Lower lobe of right lung (tissue), 2 donors: ENCODE results near the gene CHGA. TPM values are rescaled to one million over a fixed set of nuclear protein-coding genes. Genes with fewer than 3 reads are reported as not detected.
A peak's percentile ranks its signal among the peaks of the same experiment; 100 is the strongest.

Experiments used
- ATAC-seq, 2 donors: fragments of 200-7000 bp; cut with Tn5 transposase; one replicate each; pipeline ENCODE4 v1.9.1; 2020 to 2022; ENCODE audit warnings: mild to moderate bottlenecking in 2 of 2, moderate library complexity in 2 of 2
- DNase-seq: peaks from one replicate; pipeline ENCODE4 v3.0.0-alpha.2; 2020
- H3K27ac ChIP-seq: fragments of 200-600 bp; one replicate; pipeline ENCODE4 v1.8.0; 2022
- H3K27me3 ChIP-seq: fragments of 200-600 bp; one replicate; pipeline ENCODE4 v1.8.0; 2022; ENCODE audit warnings: low read depth
- H3K36me3 ChIP-seq: fragments of 200-600 bp; one replicate; pipeline ENCODE4 v1.8.0; 2022; ENCODE audit warnings: mild to moderate bottlenecking
- H3K4me1 ChIP-seq: fragments of 200-600 bp; one replicate; pipeline ENCODE4 v1.8.0; 2022
- H3K4me3 ChIP-seq: fragments of 200-600 bp; one replicate; pipeline ENCODE4 v1.8.0; 2022; ENCODE audit warnings: mild to moderate bottlenecking
- H3K9me3 ChIP-seq: fragments of 200-600 bp; one replicate; pipeline ENCODE4 v1.8.0; 2022
- intact Hi-C: fragments of 100-400 bp; cut with DNase I; formaldehyde crosslinking; loops from one replicate; pipeline ENCODE4 v1.11.0; 2022
- total RNA-seq: library from RNA; stranded (reverse); fragmentation: NEBNext Ultra II Directional; extraction: Animal tissue kit (Norgen Biotek cat#: 25700); gene quantifications from one replicate; pipeline ENCODE4 v1.2.1, GENCODE V29; 2021
- TF ChIP-seq, protein P1 (sequence below): fragments of 200-600 bp; IDR thresholded peaks from one replicate; pipeline ENCODE4 v1.8.0; 2022; ENCODE audit warnings: antibody characterized with exemption, mild to moderate bottlenecking
- donor health status: DM: no; HTN: yes; CAD: no; lungs with severe emphysema.

CHGA gene
- total RNA-seq, 1 donor from 2014 or later = 0.71 TPM

- no peaks in the 10 kb centered on the region for H3K27me3 ChIP-seq
- DNase-seq (peak; percentile 78), ATAC-seq (peak; percentile 39 to 51)
- H3K4me1 ChIP-seq = peaks cover 5% of the 10 kb centered on the region
- peaks cover 91% of the 10 kb centered on the region for H3K36me3 ChIP-seq
- H3K27ac ChIP-seq = no peak overlapping the region
- intact Hi-C loops = no loop called here
- no peaks in the 10 kb centered on the region for H3K9me3 ChIP-seq
- TF ChIP-seq, protein P1, sequence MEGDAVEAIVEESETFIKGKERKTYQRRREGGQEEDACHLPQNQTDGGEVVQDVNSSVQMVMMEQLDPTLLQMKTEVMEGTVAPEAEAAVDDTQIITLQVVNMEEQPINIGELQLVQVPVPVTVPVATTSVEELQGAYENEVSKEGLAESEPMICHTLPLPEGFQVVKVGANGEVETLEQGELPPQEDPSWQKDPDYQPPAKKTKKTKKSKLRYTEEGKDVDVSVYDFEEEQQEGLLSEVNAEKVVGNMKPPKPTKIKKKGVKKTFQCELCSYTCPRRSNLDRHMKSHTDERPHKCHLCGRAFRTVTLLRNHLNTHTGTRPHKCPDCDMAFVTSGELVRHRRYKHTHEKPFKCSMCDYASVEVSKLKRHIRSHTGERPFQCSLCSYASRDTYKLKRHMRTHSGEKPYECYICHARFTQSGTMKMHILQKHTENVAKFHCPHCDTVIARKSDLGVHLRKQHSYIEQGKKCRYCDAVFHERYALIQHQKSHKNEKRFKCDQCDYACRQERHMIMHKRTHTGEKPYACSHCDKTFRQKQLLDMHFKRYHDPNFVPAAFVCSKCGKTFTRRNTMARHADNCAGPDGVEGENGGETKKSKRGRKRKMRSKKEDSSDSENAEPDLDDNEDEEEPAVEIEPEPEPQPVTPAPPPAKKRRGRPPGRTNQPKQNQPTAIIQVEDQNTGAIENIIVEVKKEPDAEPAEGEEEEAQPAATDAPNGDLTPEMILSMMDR = no peak
- H3K4me3 ChIP-seq = no peak overlapping the region
Observed at GRCh38 chr14:92945959-92946846, 23.3 kb downstream of the CHGA start.

DNA sequence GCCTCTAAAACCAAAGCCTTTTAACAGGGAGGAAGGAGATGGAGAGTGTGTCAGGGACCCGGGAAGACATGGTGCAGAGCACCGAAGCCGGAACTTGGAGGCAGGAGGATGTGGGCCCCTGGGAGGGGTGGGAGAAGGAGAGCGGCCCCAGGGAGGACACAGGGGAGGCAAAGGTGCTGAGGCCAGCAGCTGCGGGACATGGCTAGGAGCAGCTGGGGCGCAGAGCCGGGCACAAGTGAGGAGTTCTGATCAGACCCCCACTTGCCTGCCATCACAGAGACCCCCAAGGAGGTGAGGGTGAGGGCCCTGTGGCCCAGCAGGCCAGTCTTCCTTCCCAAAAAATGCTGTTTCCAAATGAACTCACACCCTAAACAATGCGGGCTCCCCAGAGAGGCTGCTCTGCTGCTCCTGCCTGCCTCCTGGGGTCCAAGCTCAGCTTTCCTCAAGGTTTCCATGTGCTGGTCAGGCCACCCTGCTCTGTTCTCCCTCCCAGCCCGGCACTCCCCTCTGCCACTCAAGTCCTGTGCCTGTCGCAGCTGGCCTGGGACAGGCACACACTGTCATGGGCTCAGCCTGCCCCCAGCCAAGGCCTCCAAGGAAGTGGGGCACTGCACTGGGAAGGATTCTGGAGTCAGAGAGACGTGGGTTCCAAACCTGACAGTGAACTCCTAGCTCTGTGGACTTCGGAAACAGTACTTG, 24.0 kb downstream of the CHGA start:
- no peaks in the 10 kb centered on the region for H3K9me3 ChIP-seq
- TF ChIP-seq, protein P1 = no peak
- ATAC-seq = no peak
- no peak overlapping the region for H3K27ac ChIP-seq
- peaks cover 5% of the 10 kb centered on the region for H3K4me1 ChIP-seq
- H3K36me3 ChIP-seq = peaks cover 87% of the 10 kb centered on the region
- intact Hi-C loops = no loop called here
- DNase-seq = no peak
- no peak overlapping the region for H3K4me3 ChIP-seq
- H3K27me3 ChIP-seq = no peaks in the 10 kb centered on the region

DNA sequence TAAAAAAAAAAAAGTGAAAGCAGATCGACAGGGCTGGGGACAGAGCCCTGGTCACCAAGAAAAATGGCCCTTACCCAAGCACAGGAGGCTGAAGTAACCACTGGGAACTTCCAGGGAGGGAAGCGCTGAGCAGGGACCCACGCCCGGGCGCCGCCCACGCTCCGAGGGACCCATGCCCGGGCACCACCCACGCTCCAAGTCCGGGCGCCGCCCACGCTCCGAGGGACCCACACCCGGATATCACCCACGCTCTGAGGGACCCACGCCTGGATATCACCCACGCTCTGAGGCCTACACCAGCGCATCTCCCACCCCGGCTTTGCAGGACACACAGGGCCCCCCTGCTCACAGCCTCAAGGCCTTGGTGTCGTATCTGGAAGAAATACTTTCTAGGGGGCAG, 25.7 kb downstream of the CHGA start:
- Histone ChIP-seq H3K36me3 (peaks cover 78% of the 10 kb centered on the region), H3K4me3 (no peak overlapping the region), H3K27me3 (no peaks in the 10 kb centered on the region), H3K9me3 (no peaks in the 10 kb centered on the region), H3K4me1 (peaks cover 5% of the 10 kb centered on the region), H3K27ac (no peak overlapping the region)
- TF ChIP-seq, protein P1 = no peak
- DNase-seq (no peak), ATAC-seq (no peak)
- intact Hi-C loops = no loop called here

GRCh38 chr14:92949496-92950192, 26.7 kb downstream of the CHGA start:
- ATAC-seq (no peak), DNase-seq (no peak)
- intact Hi-C loops = loop anchor here (10.0 kb wide), 1 partner anchor 185 kb away; no protein-coding TSS in a partner anchor
- Histone ChIP-seq H3K4me1 (peaks cover 5% of the 10 kb centered on the region), H3K4me3 (no peak overlapping the region), H3K27ac (no peak overlapping the region), H3K27me3 (no peaks in the 10 kb centered on the region), H3K9me3 (no peaks in the 10 kb centered on the region), H3K36me3 (peaks cover 80% of the 10 kb centered on the region)
- TF ChIP-seq, protein P1 = no peak

DNA sequence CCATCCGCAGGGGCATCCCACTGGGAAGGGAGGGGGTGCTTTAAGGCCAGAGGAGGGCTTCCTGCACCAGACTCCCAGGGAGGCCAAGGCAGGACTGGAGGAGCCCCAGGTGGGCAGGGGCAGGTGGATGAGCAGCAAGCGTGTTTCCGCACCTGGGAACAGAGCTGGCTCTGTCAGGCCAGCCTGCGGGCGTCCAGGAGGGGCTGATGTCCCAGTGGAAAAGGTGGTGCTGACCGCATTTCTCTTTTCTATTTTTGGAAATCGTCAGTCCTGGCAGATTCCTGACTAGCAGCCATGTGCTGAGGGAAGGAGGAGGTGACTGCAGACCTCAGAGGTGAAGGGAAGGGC, 27.2 kb downstream of the CHGA start:
- no peaks in the 10 kb centered on the region for H3K27me3 ChIP-seq
- no peak for ATAC-seq
- H3K9me3 ChIP-seq = no peaks in the 10 kb centered on the region
- DNase-seq = no peak
- no peak overlapping the region for H3K4me3 ChIP-seq
- intact Hi-C loops = loop anchor here (10.0 kb wide), 1 partner anchor 185 kb away; no protein-coding TSS in a partner anchor
- no peak overlapping the region for H3K27ac ChIP-seq
- peaks cover 78% of the 10 kb centered on the region for H3K36me3 ChIP-seq
- TF ChIP-seq, protein P1 = no peak
- peaks cover 5% of the 10 kb centered on the region for H3K4me1 ChIP-seq
